GM19452 (cell line): Measurements from ENCODE around the gene ATG4B.

Source experiments
- ATAC-seq: cut with Tn5 transposase; IDR thresholded peaks from one replicate; pipeline ENCODE4 v1.9.1; 2021; ENCODE audit not compliant: unreplicated experiment

Gene ATG4B

DNA sequence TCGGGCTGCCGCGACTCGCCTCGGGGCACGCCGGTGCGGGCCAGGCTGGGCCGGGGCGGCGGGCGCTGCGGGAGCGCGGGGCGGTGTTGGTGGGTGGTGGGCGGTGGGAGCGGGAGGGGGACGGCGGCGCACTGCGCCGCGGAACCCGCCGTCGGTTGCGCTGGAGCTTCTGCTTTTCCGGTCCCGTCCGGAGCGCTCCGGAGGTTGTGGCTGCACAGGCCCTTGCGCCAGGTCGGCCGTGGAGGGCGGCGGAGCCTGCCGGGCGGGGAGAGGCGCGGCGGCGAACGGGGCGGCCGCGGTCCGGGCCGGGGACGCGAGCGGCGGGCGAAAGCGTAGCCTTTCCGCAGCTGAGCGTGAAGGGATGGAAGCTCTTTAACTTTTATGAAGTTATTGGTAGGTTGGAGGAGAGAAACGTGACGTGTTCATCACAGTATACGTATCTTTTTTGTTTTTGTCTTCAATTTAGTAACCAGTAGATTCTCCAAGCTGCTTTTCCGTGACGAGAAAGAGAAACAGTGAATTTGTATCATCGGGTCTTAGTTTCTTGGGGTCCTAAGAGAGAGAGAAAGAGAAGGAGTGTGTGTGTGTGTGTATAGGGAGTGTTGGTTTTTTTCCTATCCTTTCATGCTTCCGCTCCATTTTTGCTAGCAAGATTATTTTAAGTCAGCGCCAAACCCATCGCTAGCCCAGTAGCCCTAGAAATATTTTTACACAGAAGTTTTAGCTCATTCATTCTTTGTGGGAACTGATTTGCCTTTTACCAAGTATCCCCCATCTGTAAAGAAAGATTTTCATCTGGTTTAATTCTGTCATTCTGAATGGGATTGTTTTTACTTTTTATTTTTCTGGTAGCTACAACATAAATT lies 535 bp downstream of the ATG4B start:
- ATAC-seq, result peak; percentile 13

- ATAC-seq, result no peak
Measured at GRCh38 chr2:241638940-241639339, 1.4 kb downstream of the ATG4B start.

DNA sequence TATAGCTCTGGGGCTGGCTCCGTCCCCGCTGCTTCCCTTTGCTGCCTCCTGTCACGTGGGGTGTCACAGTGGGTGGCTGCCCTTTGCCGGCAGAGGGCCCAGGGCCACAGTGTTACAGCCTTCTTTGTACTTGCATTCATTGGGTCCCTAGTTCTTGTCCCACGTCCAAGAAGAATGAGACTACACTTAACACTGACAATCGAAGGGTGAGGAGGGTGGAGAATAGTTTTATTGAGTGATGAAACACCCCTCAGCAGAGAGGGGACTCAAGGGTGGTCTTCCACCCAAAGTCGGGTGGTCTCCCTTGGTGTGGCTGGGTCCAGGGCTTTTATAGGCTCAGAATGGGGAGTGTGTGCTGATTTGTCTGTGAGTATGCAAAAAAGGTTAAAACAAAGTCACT lies 1.9 kb downstream of the ATG4B start:
- no peak for ATAC-seq

DNA sequence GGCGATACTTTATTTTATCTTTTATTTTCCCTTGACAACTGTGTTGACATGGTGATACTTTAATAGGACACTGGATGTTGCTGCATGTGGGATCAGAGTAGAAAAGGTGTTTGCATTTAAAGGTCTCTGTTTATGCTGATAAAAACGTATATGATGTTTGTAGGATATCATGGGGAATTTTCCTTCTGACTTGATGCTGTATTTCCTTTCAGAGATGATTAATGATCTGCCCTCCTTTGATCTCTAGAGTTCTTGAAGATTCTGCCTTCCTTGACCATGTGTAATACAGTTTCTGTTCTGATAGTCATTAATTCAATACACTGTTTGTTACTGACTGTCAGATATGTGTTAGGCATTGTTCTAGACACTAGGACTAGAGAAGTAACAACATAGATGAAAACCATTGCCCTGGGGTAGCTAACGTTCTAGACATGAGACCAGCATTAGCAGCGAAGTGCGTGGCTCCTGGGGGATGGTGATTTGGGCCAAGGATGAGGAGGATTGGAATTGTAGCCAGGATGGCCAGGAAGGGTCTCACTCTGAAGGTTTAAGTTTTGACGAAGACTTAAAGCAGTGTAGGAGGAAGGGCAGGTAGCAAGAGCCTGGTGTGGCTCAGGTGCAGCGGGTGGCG lies 2.8 kb downstream of the ATG4B start:
- ATAC-seq, result no peak

DNA sequence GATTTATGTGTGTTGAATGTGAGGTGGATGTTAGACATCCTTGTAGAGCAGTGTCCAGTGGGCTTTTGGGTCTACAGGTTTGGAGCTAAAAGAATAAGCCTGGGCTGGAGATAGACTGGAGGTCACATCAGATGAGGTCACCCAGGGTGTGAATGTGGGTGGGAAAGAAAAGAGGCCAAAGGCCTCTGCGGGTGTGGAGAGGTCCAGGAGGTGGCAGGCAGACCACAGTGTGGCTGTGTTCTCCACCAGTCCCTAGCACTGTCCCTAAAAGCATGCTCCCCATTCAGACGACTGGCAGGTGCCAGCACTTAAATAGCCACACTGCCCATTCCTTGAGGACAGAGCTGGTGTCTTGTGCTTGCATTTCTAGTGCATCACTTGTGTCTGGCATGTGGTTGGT lies 4.1 kb downstream of the ATG4B start:
- ATAC-seq, result no peak

- no peak for ATAC-seq
Measured at GRCh38 chr2:241645056-241645914, 7.8 kb downstream of the ATG4B start.

- ATAC-seq, result no peak
Measured at GRCh38 chr2:241645915-241646645, 8.6 kb downstream of the ATG4B start.

DNA sequence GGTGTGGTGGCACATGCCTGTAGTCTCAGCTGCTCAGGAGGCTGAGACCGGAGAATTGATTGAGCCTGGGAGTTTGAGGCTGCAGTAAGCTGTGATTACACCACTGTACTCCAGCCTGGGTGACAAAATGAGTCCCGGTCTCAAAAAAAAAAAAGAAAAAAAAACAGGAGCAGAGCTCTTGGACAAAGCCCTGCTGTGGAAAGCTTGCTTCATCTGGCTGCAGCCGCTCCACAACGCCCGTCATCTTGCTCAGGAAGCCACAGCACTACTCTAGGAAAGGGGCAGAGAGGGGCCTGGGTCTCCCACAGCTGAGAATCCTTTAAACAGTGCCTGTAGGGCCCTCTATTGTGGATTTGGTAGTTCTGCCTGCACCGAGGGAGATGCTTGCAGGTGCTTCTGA lies 11.0 kb downstream of the ATG4B start:
- ATAC-seq, result no peak

DNA sequence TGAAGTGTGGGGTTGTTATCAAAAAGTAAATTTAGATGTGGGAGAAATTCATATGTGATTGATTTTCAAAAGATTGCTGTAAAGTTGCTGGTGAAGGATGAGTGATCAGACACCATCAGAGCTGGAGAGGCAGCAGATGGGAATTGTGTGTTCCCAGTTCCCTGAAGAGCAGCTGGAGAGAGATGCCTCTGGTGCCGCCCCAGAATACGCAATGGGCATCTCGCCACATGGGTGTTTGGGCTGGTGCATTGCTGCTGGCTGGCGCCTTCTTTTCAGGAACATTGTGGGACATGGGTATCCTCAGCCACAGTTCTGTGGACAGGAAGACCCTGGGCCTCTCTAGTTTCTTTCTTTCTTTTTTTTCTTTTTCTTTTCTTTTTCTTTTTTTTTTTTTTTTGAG lies 11.9 kb downstream of the ATG4B start:
- no peak for ATAC-seq

- ATAC-seq, result no peak
Measured at GRCh38 chr2:241649927-241650326, 12.4 kb downstream of the ATG4B start.

DNA sequence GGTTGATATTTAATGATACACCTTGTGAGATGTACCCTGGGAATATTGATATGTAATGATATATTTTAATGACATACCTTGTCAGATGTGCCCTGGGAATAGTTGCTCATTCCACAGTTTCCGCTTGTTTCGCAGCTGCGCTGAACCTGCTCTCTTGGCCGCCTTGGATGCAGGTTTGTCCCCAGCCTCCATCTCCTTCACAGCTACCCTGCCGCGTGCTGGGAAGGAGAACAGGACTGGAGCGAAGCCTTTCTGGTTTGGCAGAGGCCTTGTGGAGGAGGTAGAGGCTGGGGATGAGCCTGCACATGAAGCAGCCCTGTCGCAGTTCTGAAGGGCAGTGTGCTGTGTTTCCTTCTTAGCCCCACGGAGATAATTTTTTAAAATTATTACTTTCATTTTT lies 14.6 kb downstream of the ATG4B start:
- ATAC-seq, result no peak

DNA sequence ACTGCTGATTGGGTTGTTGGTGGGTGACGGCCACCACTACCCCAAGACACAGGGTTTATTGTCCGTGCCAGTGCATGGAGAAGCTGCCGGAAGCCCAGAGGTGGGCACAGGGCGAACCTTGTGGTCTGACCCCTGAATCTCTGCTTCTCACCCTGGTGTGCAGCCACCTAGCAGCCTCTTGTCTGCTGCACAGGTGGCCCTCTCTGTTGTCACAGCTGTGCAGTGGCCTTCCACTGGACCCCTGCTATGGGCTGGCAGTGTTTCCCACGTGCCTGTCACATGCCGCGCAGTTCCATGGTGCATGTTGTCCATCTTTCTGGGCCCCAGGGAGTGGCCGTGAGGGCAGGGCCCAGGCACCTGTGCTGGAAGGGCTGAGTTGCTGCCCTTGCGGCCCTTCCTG lies 15.2 kb downstream of the ATG4B start:
- no peak for ATAC-seq

DNA sequence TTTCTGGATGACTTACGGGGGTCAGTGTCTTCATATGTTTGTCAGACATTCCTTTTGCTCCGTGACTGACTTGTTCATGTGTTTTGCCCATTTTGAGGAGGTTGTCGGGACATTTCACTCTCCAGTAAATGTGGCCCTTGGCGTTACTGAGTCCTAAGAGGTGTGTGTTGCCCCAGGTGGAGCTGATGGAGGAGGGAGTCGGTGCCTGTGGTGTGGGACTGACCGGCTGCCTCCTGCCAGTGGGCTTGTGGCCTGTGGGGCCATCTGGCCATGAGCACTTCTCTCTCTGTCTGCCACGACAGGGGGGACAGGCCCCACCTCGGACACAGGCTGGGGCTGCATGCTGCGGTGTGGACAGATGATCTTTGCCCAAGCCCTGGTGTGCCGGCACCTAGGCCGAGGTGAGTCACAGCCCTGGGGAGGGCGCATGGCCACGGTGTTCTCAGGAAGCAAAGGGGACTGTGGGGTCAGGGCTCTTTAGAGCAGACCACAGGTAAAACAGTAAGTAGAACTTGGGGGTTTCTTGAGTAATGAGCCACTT lies 15.8 kb downstream of the ATG4B start:
- no peak for ATAC-seq

DNA sequence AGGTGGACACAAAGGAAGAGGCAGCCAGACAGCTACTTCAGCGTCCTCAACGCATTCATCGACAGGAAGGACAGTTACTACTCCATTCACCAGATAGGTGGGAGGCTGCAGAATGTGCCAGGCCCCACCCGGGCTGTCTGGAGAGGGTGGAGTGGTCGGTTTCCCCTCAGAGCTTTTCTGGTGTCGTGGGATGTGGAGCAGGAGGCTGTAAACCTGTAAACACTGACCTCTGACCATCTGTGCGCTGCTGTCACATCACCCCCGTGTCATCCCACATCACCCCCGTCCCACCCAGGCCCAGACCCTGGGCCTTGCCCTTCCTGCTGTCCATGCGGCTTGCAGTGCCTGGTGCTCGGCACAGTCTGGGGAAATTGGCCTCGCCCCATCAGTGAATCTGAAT lies 17.1 kb downstream of the ATG4B start:
- ATAC-seq, result no peak

DNA sequence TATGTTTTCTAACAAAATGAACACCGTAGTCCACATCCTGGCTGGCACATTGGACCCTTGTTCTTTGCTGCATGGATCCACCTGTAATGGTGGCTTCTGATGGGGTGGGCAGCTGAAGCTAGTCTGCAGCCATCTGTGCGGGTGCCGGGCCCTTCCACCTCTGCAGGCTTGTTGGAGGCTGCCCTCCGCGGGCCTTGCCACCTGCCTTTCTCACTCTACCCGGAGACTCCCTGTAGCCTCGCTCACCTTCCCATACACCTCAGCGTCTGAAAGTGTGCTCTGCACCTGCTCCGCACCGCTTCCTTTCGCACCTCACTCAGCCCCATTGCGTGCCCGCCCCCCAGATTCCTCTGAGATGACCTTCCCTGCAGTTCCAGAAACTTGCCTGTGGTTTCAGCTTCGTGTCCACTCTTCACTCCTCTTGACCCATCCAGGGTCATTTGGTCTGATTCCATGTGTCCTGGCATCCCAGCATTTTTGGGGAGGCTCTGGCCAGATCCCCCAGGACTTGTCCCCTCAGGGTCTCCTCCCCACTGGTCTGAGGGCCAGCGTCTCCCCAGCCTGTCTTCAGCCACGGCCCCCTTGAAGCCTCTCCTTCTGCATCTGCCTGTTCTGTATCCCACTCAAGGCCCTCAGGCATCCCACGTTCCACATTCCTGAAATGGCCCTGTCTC lies 18.2 kb downstream of the ATG4B start:
- no peak for ATAC-seq

GRCh38 chr2:241656190-241656741 lies 18.8 kb downstream of the ATG4B start:
- no peak for ATAC-seq

- ATAC-seq, result no peak
Measured at GRCh38 chr2:241657786-241658254, 20.3 kb downstream of the ATG4B start.

DNA sequence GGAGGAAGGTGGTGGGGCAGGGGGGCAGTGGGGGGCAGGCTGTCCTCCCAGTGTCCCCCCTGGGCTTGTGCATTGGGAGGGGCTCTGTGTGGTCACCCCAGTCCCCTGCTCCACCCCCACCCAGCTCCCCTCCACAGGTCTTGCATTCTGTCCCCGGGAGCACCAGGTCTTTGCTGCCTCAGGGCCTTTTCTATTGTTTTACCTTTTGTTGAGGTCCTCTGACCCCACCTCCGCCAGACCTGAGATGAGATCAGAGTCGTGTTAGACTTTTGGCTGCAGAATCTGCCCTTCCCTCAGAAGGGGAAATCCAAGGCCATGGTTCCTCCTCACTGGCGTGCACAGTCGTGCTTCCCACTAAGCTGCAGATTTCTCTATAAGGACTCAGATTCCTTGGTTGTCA lies 20.8 kb downstream of the ATG4B start:
- ATAC-seq, result no peak

GRCh38 chr2:241659150-241659739 lies 21.8 kb downstream of the ATG4B start:
- ATAC-seq, result no peak
